Hepatocyte (in vitro differentiated cells): ENCODE results near the gene SORD.

Experiments used
- CTCF ChIP-seq: fragments of 200-600 bp; sonication (generic); IDR thresholded peaks from 2 replicates; pipeline ENCODE4 v1.5.1; 2016; ENCODE audit warnings: antibody characterized with exemption, mild to moderate bottlenecking; ENCODE audit not compliant: poor library complexity
- EZH2 ChIP-seq: fragments of 200-600 bp; sonication (generic); IDR thresholded peaks from 2 replicates; pipeline ENCODE4 v1.6.1; 2016; ENCODE audit warnings: antibody characterized with exemption, mild to moderate bottlenecking, borderline replicate concordance

- TF ChIP-seq EZH2 = no peak
- TF ChIP-seq CTCF = no peak
Measured at GRCh38 chr15:45110256-45110820, 87.3 kb downstream of the SORD start.
